ENCODE results near the gene PROC.

DNA sequence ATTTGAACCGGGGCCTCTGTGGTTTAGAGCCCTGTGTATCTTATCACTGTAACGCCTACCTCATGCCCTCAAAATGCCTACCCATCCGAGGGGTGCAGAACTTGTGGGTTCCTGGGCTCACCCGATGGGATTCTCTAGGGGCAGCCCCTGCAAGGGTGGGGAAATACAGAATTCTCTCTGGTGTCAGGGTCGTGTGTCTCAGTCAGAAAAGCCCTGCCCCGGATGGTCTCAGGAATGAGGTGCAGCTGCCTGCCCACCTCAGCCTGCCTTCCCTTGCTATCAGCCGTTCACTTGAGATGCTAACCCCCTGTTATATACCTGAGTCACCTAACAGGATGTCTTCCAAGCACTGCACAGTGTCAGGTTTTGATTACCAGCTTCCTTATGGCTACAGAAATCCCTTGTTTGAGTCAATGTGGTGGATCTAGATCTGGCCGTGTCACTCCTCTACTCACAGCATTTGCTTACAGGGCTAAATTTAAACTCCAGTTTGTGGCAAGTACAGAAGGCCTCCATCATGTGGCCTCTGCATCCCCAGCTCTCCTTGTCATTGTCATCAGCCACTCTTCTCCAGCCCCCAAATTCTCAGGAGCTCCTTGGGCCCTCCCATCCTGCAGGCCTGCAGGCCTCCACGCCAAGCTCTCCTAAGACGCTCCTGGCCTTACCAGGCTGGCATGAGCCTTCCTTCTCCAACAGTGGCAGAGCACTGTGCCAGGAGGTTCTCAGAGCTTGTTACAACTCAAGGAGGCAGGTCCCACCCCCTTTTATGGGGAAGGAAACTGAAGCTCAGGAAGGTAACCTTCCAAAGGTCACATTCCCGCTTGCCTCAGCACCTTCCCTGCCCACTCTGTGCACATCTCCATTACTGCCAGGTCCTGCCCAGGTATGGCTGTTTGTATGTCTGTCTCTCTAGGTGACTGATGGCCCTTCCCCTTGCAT lies 16.2 kb upstream of the PROC start:
- no peak for TF ChIP-seq POLR2A (IDR thresholded peaks at IDR 0.05)
- TF ChIP-seq, protein P1, sequence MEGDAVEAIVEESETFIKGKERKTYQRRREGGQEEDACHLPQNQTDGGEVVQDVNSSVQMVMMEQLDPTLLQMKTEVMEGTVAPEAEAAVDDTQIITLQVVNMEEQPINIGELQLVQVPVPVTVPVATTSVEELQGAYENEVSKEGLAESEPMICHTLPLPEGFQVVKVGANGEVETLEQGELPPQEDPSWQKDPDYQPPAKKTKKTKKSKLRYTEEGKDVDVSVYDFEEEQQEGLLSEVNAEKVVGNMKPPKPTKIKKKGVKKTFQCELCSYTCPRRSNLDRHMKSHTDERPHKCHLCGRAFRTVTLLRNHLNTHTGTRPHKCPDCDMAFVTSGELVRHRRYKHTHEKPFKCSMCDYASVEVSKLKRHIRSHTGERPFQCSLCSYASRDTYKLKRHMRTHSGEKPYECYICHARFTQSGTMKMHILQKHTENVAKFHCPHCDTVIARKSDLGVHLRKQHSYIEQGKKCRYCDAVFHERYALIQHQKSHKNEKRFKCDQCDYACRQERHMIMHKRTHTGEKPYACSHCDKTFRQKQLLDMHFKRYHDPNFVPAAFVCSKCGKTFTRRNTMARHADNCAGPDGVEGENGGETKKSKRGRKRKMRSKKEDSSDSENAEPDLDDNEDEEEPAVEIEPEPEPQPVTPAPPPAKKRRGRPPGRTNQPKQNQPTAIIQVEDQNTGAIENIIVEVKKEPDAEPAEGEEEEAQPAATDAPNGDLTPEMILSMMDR (IDR thresholded peaks at IDR 0.05), result no peak

Measured in heart left ventricle (tissue), 13 donors.